ENCODE data around the gene RASAL1.
A peak's percentile ranks its signal among the peaks of the same experiment; 100 is the strongest.

The RASAL1 gene

DNA sequence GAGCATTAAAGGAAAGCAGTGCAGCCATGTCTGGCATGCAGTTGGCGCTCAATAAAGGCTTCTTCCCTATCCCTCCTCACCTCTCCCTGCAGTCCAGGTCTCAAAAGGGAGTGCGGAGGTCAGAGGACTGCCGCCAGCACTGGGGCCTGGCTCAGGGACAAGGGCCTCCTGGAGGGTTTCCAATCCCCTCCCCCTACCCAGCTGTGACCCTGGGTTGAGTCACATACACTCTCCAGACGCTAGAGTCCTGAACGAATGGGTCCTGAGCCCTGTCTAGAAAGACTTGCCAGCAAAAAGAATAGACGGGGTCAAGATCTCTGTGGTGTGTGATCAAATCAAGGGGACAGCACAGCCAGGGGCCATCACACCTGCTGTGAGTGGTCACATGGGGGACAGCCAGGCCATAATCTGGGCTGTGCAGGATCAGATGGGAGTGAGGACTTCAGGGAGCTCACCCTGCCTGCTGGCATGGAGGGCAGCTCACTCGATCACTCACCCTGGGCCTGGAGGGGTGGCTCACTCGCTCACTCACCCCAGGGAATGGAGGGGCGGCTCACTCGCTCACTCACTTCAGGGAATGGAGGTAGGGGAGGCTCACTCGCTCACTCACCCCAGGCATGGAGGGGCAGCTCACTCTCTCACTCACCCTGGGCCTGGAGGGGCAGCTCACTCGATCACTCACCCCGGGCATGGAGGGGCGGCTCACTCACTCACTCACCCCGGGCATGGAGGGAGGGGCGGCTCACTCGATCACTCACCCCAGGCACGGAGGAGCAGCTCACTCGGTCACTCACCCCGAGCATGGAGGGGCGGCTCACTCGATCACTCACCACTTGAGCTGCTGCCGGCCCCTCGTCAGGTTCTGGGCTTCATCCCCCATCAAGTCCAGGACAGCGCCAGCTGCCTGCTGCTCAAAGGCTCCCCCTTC lies 26.8 kb upstream of the RASAL1 start:
- DNase-seq = peak; percentile 43

DNA sequence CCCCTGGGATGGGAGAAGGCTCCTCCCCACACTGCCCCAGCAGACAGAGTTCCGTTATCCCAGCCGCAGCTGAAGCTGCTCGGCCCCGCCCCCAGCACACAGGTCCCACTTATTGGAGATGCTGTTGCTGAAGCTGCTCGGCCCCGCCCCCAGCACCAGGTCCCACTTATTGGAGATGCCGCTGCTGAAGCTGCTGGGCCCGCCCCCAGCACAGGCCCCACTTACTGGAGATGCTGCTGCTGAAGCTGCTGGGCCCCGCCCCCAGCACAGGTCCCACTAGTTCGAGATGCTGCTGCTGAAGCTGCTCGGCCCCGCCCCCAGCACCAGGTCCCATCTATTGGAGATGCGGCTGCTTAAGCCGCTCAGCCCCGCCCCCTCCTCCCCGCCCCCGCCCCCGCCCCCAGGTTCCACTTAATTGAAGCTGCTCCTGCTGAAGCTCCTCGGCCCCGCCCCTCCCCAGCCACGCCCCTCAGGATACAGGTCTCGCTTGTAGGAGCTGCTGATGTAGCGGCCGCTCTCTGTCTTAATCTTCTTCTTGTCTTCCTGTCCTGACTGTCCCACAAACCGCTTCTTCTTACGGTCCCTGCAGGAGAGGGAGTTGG lies 26.0 kb upstream of the RASAL1 start:
- DNase-seq = no peak

DNA sequence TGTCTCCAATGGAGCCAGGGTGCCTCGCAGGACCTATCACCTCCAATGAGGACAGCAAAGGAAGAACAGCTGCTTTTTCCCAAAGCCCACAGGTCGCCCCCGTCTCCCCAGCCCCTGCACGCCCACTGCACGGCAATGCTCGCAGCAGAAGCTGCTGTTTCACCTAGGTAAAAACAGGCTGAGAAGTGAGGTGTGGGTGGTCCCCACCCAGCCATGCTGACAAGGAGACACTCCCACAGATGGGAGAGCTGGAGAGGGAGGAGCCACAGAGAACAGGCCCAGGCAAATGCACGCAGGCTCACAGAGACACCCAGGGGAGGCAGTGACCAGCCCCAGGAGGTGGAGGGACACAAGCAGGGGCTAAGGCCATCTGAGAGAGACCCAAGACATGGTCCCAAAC lies 24.4 kb upstream of the RASAL1 start:
- DNase-seq = no peak

DNA sequence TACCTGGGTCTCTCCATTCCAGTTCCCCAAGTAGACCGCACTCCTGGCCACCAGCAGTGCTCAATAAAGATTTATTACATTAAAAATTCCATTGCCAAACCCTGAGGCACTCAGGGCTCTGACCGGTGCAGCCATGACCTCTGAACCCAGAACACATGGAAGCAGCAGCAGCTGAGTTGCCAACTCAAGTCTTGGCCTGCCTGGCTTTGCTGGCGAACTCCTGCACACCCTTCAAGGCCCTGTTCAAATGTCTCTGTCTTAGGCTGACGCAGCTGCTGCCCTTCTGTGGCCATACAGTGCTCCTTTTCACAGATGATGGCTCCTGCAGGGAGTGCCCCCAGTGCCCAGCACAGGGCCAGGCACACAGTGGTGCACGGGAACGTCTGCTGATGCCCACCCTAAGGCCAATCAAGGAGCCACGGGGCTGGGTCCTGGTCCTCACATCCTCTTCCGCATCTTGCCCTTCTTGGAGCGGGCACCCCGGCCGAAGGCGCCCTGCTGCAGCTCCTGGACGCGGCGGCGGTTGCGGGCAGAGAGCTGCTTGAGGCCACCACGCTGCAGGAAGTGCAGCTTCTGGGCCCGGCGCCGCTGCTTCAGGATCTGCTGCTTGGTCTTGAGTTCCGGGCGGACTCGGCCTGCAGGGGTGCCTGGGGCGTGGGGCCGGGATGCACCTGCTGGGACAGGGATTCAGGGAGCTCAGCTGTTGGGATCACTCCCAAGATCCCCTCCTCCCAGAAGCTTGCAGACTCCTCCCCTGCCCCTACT lies 23.1 kb upstream of the RASAL1 start:
- DNase-seq = no peak

DNA sequence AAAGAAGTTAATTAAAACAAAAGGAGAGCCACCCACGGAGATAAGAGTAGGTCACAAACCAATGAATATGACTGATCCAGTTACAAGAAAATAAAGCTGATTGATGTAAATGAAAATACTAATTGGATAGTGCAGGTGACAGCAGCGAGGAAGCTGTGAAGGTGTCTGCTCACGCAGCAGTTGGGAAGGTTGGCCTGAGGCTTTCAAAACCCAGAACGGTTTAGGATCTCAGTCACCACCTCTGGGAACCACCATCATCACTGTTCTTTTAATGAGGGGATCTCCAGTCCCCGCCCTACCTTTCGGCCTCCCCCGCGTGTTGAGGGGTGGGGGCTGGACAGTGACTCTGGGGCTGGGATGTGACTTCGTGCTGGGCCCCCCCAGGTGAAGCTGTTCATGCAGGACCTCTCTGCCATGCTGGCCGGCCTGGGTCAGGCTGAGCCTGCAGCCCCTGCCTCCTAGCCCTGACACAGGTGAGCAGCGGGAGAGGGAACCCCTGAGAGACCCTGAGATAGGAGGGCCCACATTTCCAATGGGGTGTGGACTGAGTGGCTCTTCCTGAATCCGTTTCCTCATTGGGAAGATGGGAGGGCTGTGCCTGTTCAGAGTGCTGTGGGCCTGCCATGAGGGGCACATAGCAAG lies 21.8 kb upstream of the RASAL1 start:
- no peak for DNase-seq

DNA sequence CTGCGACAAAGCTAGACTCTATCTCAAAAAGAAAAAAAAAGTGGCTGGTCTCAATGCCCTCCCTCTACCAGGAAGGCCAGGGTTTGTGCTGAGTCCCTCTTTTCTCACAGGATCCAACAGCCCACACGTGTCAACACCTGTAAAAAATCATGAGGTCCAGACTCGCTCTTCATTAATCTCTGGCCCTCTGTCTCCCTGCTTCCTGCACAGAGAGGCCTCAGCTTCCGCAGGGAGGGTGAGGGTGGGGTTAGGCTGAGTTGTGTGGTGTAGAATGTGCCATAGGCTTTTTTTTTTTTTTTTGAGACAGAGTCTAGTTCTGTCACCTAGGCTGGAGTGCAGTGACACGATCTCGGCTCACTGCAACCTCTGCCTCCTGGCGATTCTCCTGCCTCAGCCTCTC lies 20.1 kb upstream of the RASAL1 start:
- DNase-seq = no peak

DNA sequence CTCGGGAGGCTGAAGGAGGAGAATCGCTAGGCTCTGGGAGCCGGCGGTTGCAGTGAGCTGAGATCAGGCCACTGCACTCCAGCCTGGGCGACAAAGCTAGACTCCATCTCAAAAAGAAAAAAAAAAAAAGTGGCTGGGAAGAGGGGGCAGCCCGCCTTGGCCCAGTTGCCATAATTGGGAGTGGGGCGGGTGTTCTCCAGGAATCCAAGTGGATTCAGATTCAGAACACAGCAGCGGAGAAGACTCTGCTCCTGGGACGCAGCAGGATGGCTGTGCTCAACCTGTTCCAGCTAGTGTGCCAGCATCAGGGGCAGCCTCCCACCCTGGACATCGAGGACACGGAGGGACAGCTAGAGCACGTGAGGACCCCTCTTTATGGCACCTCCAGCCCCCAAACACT lies 19.5 kb upstream of the RASAL1 start:
- no peak for DNase-seq

DNA sequence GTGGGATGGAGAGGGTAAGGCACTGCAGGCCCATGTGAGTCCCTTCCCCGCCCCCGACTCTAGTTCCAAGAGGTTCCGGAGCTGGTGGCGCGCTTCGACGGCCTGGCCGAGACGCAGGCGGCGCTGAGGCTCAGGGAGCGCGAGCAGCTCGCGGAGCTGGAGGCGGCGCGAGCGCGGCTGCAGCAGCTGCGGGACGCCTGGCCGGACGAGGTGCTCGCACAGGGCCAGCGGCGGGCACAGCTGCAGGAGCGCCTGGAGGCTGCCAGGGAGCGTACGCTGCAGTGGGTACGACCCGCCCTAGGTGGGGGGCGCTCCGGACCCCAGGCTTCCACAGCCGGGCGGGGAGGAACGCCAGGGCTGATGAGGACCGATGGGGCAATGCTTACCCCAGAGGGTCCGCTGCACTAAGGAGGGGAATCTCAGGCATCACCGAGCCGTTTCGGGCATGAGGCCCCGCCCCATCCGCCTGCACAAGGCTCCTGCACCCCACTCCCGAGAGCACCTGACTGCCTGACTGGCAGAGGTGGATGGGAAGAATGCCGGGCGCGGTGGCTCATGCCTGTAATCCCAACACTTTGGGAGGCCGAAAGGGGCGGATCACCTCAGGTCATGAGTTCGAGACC lies 18.9 kb upstream of the RASAL1 start:
- DNase-seq = no peak

DNA sequence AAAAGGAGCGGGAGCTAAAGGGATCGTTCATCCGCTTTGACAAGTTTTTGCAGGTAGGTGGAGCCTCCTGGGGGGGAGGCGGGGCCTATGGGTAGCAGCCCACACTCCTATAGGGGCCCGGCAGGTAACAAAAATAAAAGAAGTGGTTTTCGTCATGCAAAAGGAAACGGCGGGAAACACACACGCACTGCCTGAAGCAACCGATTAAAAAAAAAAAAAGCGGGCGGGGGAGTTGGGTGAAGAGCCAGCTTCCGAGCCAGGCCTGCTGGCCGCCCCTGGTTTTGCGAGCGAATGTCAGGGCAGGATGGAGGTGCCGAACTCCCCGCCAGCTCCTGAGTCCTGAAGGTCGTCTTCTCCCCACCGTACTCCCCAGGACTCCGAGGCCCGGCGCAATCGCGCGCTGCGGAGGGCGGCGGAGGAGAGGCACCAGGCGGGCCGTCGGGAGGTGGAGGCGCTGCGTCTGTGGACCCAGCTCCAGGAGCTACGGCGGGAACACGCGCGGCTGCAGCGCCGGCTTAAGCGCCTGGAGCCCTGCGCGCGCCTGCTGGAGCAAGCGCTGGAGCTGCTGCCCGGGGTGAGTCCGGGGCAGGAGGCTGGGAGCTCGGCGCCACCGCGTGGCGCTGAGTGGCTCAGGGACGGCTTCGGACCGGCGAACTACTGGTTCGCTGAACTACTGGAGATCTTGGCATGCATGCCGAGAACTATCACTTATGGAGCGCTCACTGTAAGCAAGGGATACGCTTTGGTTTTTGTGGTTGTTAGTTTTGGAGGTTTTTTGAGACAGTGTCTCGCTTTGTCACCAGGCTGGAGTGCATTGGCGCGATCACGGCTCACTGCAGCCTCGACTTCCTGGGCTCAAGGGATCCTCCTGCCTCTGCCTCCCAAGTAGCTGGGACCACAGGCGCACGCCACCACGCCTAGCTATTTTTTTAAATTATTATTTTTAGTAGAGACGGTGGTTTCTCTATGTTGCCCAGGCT lies 17.6 kb upstream of the RASAL1 start:
- peak; percentile 69 for DNase-seq

DNA sequence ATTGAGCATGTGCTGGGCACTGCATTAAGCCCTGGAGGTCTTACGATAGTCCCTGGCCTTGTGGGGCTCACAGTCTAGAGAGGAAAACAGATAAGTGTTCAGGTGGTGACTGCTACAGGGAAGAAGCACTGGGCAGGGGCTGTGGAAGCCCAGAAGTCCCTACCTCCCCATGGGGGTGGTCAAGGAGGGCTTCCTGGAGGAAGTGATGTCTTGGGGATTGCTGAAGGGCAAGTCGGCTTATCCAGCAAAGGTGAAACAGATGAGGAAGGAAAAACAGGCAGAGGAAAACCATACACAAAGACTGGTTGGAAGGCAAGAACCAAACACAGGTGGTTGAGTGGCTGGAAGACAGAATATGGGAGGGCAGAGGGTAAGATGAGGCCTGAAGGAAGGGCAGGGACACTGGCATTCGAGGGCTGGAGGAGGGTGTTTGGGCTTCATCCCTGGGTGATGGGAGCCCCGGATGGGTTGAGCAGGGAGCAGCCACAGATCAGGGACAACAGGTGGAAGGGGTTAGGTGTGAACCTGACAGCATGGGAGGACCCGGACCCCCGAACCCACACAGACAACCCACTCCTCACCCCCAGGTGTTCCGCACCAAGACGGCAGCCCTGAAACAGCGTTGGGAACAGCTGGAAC lies 16.8 kb upstream of the RASAL1 start:
- no peak for DNase-seq

DNA sequence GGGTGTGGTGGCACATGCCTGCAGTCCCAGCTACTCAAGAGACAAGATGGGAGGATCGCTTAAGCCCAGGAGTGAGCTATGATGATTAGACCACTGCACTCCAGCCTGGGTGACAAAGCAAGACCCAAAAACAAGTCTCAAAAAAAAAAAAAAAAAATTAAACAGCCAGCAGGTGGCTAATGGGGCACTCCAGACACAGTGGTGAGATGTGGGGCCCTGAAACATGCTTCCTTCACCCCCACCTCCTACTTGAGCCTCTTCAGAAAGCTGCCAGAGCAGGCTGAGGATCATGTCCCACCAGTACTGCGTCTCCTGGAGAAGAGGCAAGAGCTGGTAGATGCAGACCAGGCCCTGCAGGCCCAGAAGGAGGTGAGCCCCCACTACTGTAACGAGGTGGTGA lies 16.1 kb upstream of the RASAL1 start:
- no peak for DNase-seq

DNA sequence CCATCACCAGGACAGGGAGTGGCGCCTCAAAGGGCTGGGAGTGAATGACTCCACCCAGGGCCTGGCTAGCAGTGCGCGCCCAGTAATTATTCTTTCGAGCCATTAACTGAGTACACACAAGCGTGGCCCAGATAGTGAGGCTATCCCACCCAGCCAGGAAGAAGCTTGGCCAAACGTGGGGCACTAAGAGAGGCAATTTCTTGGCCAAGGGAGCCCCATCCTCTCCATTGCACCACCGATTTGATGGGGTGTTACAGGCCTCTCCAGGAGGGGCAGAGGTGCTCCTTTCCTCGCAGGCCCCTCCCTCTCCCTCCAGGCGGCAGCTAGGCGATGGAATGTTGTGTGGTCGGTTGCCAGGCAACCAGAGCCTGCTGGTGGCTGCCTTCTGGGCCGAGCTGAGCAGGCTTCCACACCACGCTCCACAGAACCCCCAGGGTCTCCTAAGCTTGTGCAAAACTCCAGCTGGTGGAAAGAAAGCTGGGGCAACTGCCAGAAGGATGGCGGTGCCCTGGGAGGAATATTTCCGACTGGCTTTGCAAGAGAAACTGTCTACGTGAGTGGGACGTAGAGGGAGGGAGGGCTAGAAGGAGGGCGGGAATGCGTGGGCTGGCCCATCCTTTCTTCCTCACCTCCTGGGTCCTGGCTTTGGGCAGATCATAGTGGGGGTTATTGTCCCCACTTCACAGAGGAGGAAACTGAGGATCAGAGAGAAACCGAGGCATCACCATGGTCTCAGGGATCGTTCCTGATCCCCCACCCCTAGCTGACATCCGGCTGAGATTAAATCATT lies 14.0 kb upstream of the RASAL1 start, which contains the start of gene CFAP73:
Gene CFAP73, plus strand, starts transcription at position 364 of the 790 bp plus-strand sequence. Its CDS starts 134 bp downstream, at position 498.
- peak; percentile 90 for DNase-seq

DNA sequence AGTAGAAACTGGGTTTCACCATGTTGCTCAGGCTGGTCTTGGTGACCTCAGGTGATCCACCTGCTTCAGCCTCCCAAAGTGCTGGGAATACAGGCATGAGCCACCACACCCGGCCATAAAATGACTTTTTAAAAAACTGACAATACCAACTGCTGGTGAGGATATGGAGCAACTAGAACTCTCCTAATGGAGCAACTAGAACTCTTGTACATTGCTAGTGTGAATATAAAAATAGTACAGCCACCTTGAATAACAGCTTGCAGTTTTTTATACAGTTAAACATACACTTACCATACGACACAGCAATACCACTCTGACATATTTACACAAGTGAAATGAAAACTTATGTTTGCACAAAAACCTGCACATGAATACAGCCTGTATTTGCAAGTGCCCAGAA lies 11.4 kb upstream of the RASAL1 start:
- DNase-seq = no peak

DNA sequence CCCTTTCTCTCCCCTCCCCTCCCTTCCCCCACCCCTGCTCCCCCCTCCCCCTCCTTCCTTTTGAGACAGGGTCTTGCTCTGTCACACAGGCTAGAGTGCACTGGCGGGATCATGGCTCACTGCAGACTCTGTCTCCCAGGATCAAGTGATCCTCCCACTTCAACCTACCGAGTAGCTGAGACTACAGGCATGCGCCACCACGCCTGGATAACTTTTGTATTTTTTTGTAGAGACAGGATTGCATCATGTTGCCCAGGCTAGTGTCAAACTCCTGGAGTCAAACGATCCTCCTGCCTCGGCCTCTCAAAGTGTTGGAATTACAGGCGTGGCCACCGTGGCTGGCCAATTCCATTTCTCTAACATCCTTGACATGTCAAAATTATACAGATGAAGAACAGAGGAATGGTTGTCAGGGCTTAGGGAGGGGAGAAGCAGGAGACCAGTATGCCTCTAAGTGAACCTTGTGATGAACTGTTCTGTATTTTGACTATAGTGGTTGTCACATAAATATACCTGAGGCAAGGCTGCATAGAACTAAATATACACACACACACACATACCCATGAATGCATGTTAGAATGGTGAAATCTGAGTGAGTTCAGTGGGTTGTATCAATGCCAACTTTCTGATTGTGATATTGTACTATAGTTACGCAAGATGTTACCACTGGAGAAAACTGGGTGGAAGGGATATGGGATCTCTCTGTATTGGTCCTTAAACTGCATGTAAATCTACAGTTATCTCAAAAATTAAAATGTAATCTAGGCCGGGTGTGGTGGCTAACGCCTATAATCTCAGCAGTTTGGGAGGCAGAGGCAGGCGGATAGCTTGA lies 10.4 kb upstream of the RASAL1 start:
- no peak for DNase-seq

DNA sequence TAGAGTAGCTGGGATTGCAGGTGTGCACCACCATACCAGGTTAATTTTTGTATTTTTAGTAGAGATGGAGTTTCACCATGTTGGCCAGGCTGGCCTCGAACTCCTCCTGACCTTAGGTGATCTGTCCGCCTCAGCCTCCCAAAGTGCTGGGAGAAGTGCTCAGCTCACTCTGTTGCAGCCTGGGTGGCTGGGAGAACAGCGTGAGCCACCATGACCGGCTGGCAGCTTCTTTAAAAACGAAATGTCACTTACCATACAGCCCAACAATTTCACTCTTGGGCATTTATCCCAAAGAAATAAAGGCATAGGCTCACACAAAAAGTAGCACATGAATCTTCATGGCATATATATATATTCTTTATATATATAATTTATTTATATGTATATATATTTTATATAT lies 9.2 kb upstream of the RASAL1 start:
- no peak for DNase-seq

DNA sequence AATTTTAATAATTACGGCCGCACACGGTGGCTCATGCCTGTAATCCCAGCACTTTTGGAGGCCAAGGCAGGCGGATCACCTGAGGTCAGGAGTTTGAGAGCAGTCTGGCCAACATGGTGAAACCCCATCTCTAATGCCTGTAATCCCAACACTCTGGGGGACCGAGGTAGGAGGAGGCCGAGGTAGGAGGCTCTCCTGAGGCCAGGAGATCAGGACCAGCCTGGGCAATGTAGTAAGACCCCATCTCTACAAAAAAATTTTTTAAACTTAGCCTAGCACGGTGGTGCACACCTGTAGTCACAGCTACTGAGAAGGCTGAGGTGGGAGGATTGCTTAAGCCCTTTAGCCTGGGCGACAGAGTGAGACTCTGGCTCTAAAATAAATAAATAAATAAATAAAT lies 8.4 kb upstream of the RASAL1 start:
- DNase-seq = no peak

DNA sequence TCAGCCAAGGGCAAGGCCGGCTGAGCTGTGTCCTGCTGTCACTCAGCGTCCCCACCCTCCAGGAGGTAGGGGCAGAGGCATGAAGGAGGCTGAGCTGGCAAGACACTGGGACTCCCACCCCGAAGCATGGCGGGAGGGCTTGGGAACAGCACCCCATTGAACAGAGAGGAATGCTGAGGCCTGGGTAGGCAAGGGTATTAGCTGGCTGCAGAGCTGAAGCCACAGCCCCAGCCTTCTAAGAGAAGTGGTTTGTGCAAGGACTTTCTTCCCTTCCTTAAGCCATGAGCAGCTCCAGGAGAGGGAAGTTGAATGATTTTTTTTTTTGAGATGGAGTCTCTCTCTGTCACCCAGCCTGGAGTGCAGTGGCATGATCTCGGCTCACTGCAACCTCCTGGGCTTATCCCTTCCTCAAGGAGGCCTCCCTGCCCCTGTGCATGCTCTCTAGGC lies 7.3 kb upstream of the RASAL1 start:
- no peak for DNase-seq

DNA sequence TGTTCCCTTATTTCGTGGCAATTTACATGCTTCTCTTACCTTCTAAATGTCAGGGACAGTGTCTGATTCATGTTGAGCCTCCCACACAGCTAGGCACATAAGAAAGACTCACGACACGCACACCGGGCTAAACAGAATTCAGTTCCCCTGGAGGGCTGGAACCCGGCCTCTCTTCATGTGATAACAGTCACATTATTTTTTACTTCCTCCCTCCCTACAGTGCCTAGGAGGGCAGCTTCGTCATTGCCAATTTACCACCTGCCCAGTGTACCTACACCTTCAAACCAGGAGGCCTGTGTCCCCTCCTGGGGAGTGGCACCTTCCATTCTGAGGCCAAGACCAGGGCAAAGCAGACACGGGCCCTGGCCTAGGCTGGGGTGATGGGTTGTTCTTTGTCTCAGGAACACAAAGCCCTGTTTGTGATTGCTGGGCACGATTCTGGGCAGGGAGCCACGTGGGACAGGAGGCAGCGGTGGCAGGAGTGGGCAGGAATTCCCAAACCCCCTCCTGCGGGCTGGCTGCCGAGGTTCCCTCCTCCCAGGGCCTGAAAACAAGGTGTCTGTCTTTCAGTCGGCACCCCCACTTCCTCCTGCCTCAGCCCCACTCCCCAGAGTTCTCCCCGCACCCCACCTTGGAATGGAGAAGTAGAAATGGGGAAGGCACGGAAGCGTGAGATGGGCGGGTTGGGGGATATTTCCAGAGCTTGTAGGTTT lies 6.8 kb upstream of the RASAL1 start:
- no peak for DNase-seq
